Skin epidermis (tissue), 12 donors: ENCODE results near the gene KRT10.
A peak's percentile ranks its signal among the peaks of the same experiment; 100 is the strongest.

Experiments used
- H3K27ac ChIP-seq, 21 experiments: fragments of 200-600 bp; sonication (generic) in 11 of 21; one replicate each; pipeline ENCODE4 v1.5.0; 2020; ENCODE audit warnings: mild to moderate bottlenecking in 3 of 21, inconsistent platforms in 2 of 21, moderate library complexity in 2 of 21
- H3K4me3 ChIP-seq, 7 experiments: fragments of 200-600 bp; sonication (generic) in 2 of 7; one replicate each; pipeline ENCODE4 v1.5.0; 2020; ENCODE audit warnings: inconsistent platforms in 2 of 7, mild to moderate bottlenecking in 2 of 7, moderate library complexity in 1 of 7

Gene KRT10

DNA sequence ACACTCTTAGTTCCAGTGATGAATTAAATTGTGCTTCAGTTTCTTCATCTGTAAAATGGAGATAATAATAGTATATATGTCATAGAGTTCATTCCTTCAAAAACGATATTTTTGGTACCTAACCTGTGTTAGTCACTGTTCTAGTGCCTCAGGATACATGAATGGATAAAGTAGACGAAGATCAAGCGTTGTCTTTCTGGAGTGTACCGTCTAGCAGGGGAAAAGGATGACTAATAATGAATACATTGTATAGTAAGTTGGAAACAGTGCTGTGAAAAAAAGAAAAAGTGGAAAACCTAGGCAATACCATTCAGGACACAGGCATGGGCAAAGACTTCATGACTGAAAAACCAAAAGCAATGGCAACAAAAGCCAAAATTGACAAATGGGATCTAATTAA, 8.6 kb downstream of the KRT10 start:
- Histone ChIP-seq H3K27ac (no peak overlapping the region), H3K4me3 (no peak overlapping the region)

DNA sequence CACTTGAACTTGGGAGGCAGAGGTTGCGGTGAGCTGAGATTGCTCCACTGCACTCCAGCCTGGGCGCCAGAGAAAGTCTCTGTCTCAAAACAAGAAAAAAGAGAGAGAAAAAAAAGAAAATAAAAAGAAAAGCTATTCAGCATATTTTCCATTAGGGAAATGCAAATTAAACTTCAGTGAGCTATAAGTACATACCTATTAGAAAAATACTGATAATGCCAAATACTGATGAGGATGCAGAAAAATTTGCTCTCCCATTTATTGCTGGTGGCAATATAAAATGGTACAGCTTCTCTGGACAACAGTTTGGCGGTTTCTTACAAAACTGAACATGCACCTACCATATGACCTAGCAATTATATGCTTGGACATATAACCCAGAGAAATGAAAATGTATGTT, 9.8 kb downstream of the KRT10 start:
- Histone ChIP-seq H3K27ac (no peak overlapping the region), H3K4me3 (no peak overlapping the region)

DNA sequence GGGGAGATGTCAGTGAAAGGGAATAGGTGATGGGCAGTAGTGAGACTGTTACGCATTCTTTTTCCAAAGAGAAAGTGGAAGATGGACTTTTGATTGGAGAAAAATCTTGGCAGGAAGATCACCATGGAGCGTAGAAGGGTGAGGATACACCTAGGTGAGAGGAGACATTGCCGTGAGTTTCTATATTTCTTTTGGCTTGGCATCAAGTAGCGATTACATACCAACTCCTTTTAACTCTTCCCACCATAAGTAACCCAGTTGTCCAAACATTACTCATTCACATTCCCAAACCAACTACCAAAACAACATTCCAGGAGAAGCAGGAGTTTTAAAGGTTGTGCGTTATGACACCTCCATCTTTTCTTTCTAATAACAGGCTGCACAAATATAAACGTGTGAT, 11.9 kb downstream of the KRT10 start:
- H3K27ac ChIP-seq = no peak overlapping the region

DNA sequence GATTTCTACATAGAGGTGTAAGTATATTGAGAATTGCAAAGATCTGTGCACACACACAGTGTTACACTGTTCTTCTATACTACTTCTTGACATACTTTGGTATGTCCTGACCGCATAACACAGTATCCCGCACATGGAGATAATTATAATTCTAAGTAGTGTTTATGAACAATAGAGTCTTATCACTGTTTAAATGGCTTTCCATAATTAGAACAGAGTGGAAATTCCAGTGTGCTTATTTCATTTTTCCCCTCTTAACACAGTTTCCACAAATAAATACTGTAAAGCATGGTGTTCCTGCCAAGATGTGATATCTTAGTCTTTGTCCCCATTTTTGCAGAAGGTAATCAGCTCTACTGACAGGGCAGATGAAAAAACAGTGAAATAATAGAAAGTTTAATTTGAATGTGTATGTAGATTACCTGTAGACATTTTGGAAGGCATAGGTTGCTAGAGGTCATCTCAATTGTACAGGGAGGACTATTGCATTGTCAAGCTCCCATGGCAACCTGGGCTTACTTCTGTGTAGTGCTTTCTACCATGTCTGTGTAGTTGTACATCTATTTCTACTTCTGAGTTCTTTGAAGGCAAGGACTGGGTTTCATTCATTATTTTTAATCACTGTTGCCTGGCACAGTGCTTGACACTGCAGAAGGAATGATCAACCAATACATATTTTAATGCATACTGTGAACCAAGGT, 12.5 kb downstream of the KRT10 start:
- H3K4me3 ChIP-seq = no peak overlapping the region
- no peak overlapping the region for H3K27ac ChIP-seq

More for the DNA sequence above, 11.9 kb downstream of the KRT10 start:
- no peak overlapping the region for H3K4me3 ChIP-seq

DNA sequence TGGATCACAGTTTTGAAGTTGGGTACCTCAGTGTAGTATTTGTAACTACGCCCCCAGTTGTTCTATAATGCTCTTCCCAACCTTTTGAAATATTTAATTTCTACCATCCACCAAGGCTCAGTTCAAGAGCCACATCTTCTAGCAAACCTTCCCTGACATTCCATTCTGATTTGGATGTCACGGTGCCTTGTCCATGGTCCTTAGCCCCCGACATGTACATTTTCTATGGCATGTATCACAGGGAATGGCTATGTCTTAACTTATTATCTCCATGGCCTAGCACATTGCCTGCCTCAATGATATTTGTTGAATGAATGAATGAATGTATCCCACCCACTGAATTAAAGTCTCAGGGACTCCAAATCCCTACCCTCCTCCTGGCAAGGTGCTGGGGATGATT, 16.3 kb downstream of the KRT10 start:
- Histone ChIP-seq H3K27ac (no peak overlapping the region), H3K4me3 (no peak overlapping the region)

DNA sequence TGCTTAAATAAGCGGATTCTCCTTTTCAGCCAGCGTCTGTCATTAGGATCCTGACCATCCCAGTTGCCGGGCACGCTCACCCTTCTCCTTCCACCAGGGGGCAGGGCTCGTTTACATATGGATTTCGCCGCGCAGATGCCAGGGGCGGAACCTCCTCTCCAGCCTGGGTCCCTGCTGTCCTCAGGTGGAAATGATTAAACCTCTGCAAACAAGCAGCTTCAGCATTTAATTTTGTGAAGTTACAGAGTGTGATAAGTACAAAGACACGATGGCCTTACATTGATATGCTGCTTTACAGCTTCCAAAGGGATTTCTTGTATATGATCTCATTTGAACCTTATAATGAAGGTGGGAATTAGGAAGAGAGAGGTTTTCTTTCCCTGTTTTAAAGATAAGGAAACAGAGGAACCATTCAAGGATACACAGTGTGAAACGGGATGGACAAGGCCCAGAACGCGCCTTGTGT, 18.8 kb downstream of the KRT10 start:
- no peak overlapping the region for H3K4me3 ChIP-seq
- no peak overlapping the region for H3K27ac ChIP-seq

DNA sequence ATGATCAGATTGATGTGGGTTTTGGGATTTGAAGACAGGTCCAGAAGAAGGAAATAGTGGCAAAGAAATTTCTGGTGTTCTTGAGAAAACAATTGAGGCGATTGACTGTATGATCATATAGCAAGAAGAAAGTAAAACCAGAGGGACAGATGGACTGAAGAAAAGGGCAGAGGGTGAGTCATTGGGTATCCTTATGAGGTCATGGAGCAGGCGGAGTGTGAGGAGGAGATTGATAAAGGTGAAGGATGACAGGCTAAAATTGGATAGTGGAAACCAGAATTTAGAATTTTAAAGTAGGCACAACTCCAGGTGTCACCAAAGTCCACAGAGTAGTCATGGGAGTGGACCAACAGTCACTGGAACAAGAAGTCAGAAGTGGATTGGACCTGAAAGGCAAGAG, 21.3 kb downstream of the KRT10 start:
- Histone ChIP-seq H3K27ac (no peak overlapping the region), H3K4me3 (no peak overlapping the region)

DNA sequence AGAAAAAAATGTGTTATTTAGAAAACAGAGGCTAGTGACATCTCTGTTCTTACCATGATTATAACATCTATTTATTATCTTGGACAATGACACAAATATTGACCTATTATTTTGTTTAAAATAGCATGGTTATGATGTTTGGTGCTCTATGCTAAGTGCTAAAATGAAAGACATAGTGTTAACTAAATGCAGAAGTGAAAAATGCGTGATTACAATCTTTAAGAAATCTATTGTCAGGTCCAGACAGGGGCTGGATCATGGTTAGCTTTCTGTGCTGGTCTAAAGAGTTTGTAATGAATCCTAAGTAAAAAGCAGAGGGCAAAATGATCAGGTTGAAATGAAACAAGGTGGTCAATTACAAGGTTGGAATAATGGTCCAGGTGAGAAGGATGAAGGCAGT, 22.0 kb downstream of the KRT10 start:
- Histone ChIP-seq H3K4me3 (no peak overlapping the region), H3K27ac (no peak overlapping the region)

DNA sequence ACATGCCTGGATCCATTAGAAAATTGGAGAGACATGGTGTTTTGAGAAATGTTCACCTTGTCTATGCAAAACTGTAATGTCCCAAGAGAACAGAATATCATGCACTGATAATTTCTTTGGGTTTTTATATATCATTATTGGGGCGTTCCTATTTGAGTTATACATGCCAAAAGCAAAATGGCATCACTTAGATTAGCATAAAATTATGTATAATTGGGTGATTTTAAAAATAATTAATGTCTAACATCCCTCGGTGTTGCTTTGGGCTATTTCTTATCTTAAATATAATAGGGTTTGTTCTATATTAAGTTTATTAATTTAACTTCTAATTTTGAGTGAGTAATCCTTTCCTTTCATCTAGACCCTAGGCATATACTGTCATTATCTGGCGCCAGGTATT, 22.6 kb downstream of the KRT10 start, which contains the start of gene KRT28:
Gene KRT28, minus strand, starts transcription at position 101 of the 400 bp plus-strand sequence. Its CDS starts 66 bp downstream, at position 35.
- Histone ChIP-seq H3K4me3 (no peak within 1 kb of the TSS), H3K27ac (no peak within 1 kb of the TSS)

DNA sequence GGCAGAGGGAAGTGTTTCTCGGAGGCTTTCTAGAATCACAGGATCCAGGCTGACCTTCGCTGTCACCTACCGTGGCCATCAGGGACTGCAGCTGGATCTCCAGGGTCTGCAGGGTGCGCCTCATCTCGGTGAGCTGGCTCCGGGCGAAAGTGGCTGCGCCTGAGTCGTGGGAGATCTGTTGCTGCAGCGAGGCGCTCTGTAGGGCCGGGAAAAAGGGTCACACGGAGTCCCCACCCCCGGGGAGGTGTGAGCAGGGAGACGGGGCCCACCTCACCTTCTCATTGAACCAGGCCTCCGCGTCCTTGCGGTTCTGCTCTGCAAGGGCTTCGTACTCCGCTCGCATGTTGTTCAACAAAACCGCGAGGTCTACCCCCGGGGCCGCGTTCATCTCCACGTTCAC, 25.6 kb downstream of the KRT10 start:
- H3K4me3 ChIP-seq = no peak overlapping the region
- no peak overlapping the region for H3K27ac ChIP-seq

DNA sequence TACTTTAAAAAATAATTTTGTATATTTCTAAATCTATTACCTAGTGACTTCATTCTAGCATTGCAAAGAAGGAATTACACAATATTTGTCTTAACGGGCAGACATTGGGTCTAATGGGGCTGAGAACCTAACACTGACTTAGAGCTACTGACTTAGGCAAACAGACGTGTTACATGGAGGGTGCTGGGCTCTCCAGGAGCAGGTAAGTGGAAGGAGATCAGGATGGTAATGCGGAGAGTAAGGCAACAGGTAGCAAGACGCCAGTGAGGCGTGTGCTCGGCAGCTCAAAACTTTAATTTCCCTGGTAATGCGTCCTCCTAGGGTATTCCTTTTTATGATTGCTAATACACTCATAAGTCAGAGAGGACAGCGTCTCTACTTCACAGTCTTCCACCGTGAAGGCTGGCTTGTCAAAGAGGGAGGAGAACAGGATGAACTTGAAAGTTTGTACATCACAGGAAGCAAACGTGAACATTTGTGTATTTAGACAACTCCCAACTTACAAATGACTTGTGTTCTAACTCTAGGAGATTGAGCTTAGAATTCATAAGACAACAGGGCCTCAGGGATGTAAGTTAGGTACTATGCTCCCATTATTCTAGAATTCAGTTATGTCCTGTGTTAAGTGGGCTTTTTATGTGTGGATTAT, 27.3 kb downstream of the KRT10 start:
- no peak overlapping the region for H3K4me3 ChIP-seq
- no peak overlapping the region for H3K27ac ChIP-seq

DNA sequence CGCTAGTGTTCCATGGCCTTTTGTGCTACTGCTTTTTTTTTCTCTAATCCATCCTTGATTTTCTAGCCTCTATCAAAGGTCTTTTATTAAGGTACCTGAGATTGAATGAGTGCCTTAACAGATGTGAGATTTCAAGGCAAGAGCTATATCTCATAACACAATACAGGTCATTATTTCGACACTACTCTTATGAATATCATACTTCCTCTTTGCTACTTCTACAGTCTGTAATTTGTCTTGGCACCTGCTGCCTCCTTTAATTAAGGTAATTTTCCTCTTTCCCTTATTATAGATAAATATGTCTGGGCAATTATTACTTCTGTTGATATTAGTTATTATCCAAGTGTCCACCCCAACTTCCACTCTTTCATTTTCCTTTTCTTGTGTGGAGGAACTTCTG, 27.9 kb downstream of the KRT10 start:
- Histone ChIP-seq H3K4me3 (no peak overlapping the region), H3K27ac (no peak overlapping the region)

DNA sequence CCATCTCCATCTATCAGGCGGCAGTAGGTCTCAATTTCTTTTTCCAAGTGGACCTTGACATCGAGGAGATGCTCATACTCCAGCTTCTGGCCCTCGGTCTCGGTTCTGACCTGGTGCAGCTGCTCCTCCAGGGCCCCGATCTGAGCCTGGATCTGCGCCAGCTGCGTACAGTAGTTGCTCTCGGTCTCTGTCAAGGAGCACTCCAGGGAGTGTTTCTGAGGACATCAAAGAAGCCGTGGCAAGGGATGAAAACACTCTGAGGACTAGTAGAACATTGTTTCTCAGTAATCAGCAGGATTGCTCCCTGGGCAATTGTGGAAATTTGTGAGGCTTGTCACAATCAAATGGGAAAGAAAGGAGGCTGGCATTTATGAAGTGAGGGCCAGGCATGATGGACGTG, 28.6 kb downstream of the KRT10 start:
- no peak overlapping the region for H3K27ac ChIP-seq
- no peak overlapping the region for H3K4me3 ChIP-seq

DNA sequence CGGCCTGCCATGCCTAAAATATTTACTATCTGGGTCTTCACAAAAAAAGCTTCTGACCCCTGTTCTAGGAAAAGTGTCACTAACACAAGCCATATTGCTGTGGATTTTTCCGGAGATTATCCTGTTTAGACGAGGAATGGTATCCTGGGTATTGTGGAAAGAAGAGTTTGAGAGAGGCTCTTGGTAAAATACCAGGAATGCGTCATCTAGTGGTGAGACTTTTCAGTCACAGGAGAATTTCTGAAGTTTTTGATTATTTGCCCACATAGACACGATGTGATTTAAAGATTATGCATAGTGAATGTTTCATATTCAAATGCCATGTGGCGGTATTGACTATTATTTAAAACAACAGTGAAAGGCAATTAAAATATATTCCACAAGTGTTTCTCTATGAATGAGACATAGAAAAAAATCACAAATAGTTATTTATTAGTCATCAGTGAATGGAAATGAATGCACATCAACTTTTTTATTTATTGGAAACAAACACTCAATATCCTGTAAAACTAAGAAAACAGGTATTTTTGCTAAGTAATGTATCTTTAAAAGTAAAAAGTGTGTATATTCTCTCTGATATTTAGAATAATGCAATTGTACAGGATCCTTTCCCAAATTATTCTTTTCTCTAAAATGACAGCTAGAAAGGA, 30.5 kb downstream of the KRT10 start:
- no peak overlapping the region for H3K27ac ChIP-seq
- no peak overlapping the region for H3K4me3 ChIP-seq

DNA sequence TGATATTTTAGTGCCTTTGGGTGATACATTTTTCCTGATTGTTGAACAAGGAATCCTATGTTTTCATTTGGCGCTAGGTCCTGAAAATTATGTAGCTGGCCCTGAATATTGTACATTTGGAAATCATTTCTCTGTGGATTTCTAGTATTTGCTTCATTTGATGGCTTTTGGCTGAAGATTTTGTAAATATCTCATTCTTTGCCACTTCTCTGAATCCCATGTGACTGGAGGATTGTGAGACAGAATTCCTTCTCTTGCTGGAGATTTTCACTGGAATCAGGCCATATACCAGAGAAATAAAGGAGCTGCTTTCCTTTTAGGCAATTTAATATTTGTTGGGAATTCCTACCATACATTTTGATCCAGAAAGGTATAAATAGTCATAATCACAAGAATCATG, 31.3 kb downstream of the KRT10 start:
- no peak overlapping the region for H3K4me3 ChIP-seq
- no peak overlapping the region for H3K27ac ChIP-seq

DNA sequence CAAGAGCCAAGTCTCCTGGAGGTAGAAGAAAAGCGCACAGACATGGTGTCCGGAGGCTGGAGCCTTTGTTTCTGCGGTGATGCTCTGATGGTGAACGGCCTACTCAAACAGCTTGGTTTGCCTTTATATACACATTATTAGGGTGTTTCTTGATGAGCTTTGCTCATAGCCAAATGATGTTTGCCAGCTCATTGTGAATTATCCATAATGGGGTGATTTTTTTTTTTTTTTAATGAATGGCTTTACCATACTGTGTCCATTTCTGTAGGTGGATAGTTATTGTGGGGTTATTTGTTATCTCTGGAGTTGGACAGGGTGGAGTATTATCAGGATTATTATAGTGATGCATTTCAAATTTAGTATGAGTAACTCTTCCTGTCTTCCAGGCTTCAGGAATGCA, 40.0 kb downstream of the KRT10 start, which contains the start of gene KRT27:
Gene KRT27, minus strand, starts transcription at position 101 of the 400 bp plus-strand sequence. Its CDS starts 57 bp downstream, at position 44.
- Histone ChIP-seq H3K4me3 (no peak within 1 kb of the TSS), H3K27ac (no peak within 1 kb of the TSS)

DNA sequence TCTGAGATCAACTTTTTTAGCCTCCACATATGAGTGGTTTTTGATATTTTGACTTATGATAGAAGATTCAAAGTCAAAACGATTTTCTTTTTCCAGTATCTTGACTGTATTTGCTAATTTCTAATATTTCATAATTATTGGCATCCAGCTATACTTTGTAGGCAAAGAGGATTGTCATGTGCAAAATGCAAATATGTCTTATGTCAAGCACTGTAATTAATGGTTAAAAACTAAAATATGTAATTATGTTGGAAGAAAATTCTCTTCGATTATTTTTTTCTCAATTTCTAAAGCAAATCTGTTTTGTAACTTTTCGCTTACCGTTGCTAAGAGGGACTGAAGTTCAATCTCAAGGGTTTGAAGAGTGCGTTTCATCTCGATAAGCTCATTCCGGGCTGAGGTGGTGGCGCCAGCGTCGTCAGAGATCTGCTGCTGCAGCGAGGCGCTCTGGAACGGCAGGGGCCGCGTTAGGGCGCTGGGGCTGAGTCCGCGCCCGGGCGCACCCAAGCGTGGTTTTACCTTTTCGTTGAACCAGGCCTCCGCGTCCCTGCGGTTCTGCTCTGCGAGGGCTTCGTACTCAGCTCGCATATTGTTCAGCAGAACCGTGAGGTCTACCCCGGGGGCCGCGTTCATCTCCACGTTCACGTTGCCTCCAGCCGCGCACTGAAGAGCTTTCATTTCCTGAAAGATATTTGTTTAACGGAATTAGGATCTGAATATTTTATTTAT, 43.1 kb downstream of the KRT10 start:
- no peak overlapping the region for H3K27ac ChIP-seq
- peak overlapping the region in 2 of 7 experiments; percentile 16 for H3K4me3 ChIP-seq

DNA sequence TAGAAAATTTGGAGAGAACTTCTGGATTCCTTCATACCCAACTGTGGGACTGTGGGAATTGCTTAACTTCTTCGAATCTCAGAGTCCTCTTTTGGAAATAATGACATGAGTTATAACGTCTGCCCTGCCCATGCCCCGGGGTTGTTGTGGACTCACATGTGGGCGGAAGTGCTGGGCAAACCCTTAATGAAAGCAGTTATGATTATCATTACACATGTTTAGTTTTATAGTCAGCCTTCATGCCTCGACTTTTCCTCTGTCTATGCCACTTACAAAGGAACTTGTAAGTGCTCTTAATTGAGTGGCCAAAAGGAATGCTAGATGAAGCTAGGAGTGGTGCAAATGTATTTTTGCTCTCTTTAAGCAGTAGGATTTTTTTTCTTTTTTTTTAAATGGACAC, 44.0 kb downstream of the KRT10 start:
- Histone ChIP-seq H3K4me3 (no peak overlapping the region), H3K27ac (no peak overlapping the region)

DNA sequence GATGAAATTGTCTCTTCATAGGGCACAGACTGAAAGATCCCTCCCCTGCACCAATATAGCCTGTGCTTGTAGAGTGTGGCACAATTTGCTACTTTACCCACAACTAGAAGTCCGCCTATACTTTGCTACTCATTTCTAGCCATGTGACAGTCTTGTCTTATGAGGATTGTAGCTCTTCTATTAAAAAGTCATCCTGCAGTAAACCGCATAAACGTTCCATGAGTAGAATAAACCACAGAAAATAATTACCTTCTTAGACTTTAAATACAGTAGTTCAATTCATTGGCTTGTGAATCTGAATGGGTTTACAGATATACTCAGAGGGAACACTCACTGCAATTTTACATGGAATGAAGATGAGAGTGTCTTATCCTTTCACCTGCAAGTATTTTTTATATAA, 44.4 kb downstream of the KRT10 start:
- no peak overlapping the region for H3K27ac ChIP-seq
- no peak overlapping the region for H3K4me3 ChIP-seq

DNA sequence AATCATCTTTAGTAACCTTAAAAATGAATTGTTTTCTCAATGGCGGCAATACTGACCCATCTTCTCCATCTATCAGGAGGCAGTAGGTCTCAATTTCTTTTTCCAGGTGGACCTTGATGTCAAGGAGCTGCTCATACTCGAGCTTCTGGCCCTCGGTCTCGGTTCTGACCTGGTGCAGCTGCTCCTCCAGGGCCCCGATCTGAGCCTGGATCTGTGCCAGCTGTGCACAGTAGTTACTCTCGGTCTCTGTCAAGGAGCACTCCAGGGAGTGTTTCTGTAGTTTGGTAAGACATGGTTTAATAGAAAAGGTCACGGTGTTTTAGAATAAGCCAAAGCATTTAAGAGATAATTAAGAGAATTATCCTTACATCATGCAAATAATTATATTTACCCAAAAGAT, 45.0 kb downstream of the KRT10 start:
- Histone ChIP-seq H3K27ac (no peak overlapping the region), H3K4me3 (no peak overlapping the region)
